Stimulated activated CD8-positive, alpha-beta memory T cell treated with anti-CD3 and anti-CD28 coated beads, Interleukin-2, amount 100 ng/mL, for 1 hour (primary cell): ENCODE results near the gene RNPEP.
A peak's percentile ranks its signal among the peaks of the same experiment; 100 is the strongest.
"Not testable (repeated sequence)": the region's sequence is repeated elsewhere in the genome, so short reads cannot be mapped to it uniquely, and the experiment has no call there.

Experiments used
- DNase-seq, 2 donors: peaks; one replicate each; pipeline ENCODE4 v3.0.0-alpha.2; 2020; ENCODE audit warnings: low read depth in 2 of 2

The RNPEP gene

GRCh38 chr1:201982623-201983379, at the start of gene RNPEP:
Gene RNPEP (plus strand): TSS chr1:201982648. CDS start chr1:201982667, 19 bp downstream.
- DNase-seq = peak; percentile 14 to 31

- no peak for DNase-seq
Measured at GRCh38 chr1:201933840-201934430, 48.5 kb upstream of the RNPEP start.

- DNase-seq = no peak
Measured at GRCh38 chr1:201937624-201938213, 44.7 kb upstream of the RNPEP start.

- no peak for DNase-seq
Measured at GRCh38 chr1:201938440-201939035, 43.9 kb upstream of the RNPEP start.

GRCh38 chr1:201939148-201939547, 43.3 kb upstream of the RNPEP start:
- DNase-seq = no peak

- DNase-seq = no peak
Measured at GRCh38 chr1:201939574-201939973, 42.9 kb upstream of the RNPEP start.

GRCh38 chr1:201940316-201940715, 42.1 kb upstream of the RNPEP start:
- DNase-seq = not testable (repeated sequence)

- no peak for DNase-seq
Measured at GRCh38 chr1:201941420-201942128, 40.9 kb upstream of the RNPEP start.

- DNase-seq = no peak
Measured at GRCh38 chr1:201942129-201942495, 40.3 kb upstream of the RNPEP start.

GRCh38 chr1:201944002-201944401, 38.4 kb upstream of the RNPEP start:
- DNase-seq = no peak

GRCh38 chr1:201944639-201945038, 37.8 kb upstream of the RNPEP start:
- no peak for DNase-seq

GRCh38 chr1:201945157-201945556, 37.3 kb upstream of the RNPEP start:
- DNase-seq = no peak

- no peak for DNase-seq
Measured at GRCh38 chr1:201945863-201946223, 36.6 kb upstream of the RNPEP start.

- DNase-seq = no peak
Measured at GRCh38 chr1:201946224-201946908, 36.1 kb upstream of the RNPEP start, which contains the start of gene LMOD1. Gene LMOD1 (minus strand): TSS chr1:201946548. CDS start chr1:201946340, 208 bp downstream.

GRCh38 chr1:201947697-201948008, 34.8 kb upstream of the RNPEP start:
- DNase-seq = no peak

GRCh38 chr1:201949491-201949890, 33.0 kb upstream of the RNPEP start:
- DNase-seq = no peak

GRCh38 chr1:201954263-201955008, 28.0 kb upstream of the RNPEP start:
- DNase-seq = no peak

GRCh38 chr1:201955009-201955728, 27.3 kb upstream of the RNPEP start, which contains the start of gene TIMM17A:
Gene TIMM17A (plus strand): TSS chr1:201955503. CDS start chr1:201955527, 24 bp downstream.
- peak; percentile 80 to 84 for DNase-seq

- no peak for DNase-seq
Measured at GRCh38 chr1:201955729-201956143, 26.7 kb upstream of the RNPEP start.

- DNase-seq = no peak
Measured at GRCh38 chr1:201958348-201958747, 24.1 kb upstream of the RNPEP start.
